WTC11 (cell line): ENCODE results near the gene NAV2. TPM values are rescaled to one million over a fixed set of nuclear protein-coding genes. Genes with fewer than 3 reads are reported as not detected.
A peak's percentile ranks its signal among the peaks of the same experiment; 100 is the strongest.

Experiments
- ATAC-seq: fragments of 200-7000 bp; cut with Tn5 transposase; 2 replicates; pipeline ENCODE4 v1.10.0; 2021; ENCODE audit warnings: mild to moderate bottlenecking, moderate library complexity
- CTCF ChIA-PET: fragments of 300-600 bp; sonication (Branson Sonifier 250); formaldehyde crosslinking; loops from one replicate; lab custom pipeline; 2021; ENCODE audit warnings: antibody characterized with exemption; lab: Charles Lee
- POLR2A ChIA-PET: fragments of 350-600 bp; sonication (Branson Sonifier 250); formaldehyde crosslinking; loops from one replicate; lab custom pipeline; 2021; ENCODE audit warnings: antibody characterized with exemption; lab: Charles Lee
- DNase-seq: peaks from one replicate; pipeline ENCODE4 v3.0.0; 2021; ENCODE audit warnings: low spot score
- H3K27ac Mint-ChIP-seq: 2 replicates; pipeline ENCODE4 v1.8.0; 2021; ENCODE audit warnings: mixed read lengths
- H3K27me3 Mint-ChIP-seq: 2 replicates; pipeline ENCODE4 v1.8.0; 2021; ENCODE audit warnings: low read depth, mild to moderate bottlenecking, moderate library complexity, mixed read lengths
- H3K36me3 Mint-ChIP-seq: 2 replicates; pipeline ENCODE4 v1.8.0; 2021; ENCODE audit warnings: mixed read lengths
- H3K4me1 Mint-ChIP-seq: 2 replicates; pipeline ENCODE4 v1.8.0; 2022; ENCODE audit warnings: mixed read lengths
- H3K4me3 Mint-ChIP-seq: 2 replicates; pipeline ENCODE4 v1.8.0; 2021; ENCODE audit warnings: mild to moderate bottlenecking, moderate library complexity, mixed read lengths
- H3K9me3 Mint-ChIP-seq: 2 replicates; pipeline ENCODE4 v1.8.0; 2021; ENCODE audit warnings: mixed read lengths
- ATF2 ChIP-seq: sonication (generic); formaldehyde crosslinking; IDR thresholded peaks from 2 replicates; pipeline ENCODE4 v1.8.1; 2022; ENCODE audit warnings: low read depth, missing genetic modification reagents, borderline replicate concordance
- MLX ChIP-seq: sonication (generic); formaldehyde crosslinking; IDR thresholded peaks from 2 replicates; pipeline ENCODE4 v1.8.1; 2023; ENCODE audit warnings: mild to moderate bottlenecking, missing genetic modification reagents, moderate library complexity
- MYBL2 ChIP-seq: sonication (generic); formaldehyde crosslinking; IDR thresholded peaks from 2 replicates; pipeline ENCODE4 v1.8.1; 2023; ENCODE audit warnings: mild to moderate bottlenecking, moderate library complexity, missing genetic modification reagents
- NFE2L1 ChIP-seq: sonication (generic); formaldehyde crosslinking; IDR thresholded peaks from 2 replicates; pipeline ENCODE4 v1.8.1; 2023; ENCODE audit warnings: missing genetic modification reagents
- NR2C2 ChIP-seq: sonication (generic); formaldehyde crosslinking; IDR thresholded peaks from 2 replicates; pipeline ENCODE4 v1.8.0; 2022; ENCODE audit warnings: mild to moderate bottlenecking, missing genetic modification reagents
- PRDM15 ChIP-seq: sonication (generic); formaldehyde crosslinking; IDR thresholded peaks from 2 replicates; pipeline ENCODE4 v1.8.0; 2022; ENCODE audit warnings: missing genetic modification reagents
- SMAD3 ChIP-seq: sonication (generic); formaldehyde crosslinking; IDR thresholded peaks from 2 replicates; pipeline ENCODE4 v1.8.0; 2022; ENCODE audit warnings: missing genetic modification reagents, mild to moderate bottlenecking, borderline replicate concordance
- TEAD1 ChIP-seq: sonication (generic); formaldehyde crosslinking; IDR thresholded peaks from 2 replicates; pipeline ENCODE4 v1.8.0; 2022; ENCODE audit warnings: mild to moderate bottlenecking, missing genetic modification reagents
- USF2 ChIP-seq: sonication (generic); formaldehyde crosslinking; IDR thresholded peaks from 2 replicates; pipeline ENCODE4 v1.8.1; 2023; ENCODE audit warnings: mild to moderate bottlenecking, missing genetic modification reagents, moderate library complexity
- ZNF281 ChIP-seq: sonication (generic); formaldehyde crosslinking; IDR thresholded peaks from 2 replicates; pipeline ENCODE4 v1.8.0; 2023; ENCODE audit warnings: mild to moderate bottlenecking, missing genetic modification reagents
- total RNA-seq: library from RNA; stranded (reverse); gene quantifications from 3 replicates; pipeline ENCODE4 v1.2.3, GENCODE V29; 2021

The NAV2 gene
- total RNA-seq, 1 experiment from 2014 or later: 42.8 TPM

- TF ChIP-seq PRDM15 (no peak), NFE2L1 (CRISPR knock-in tag) (0 out of 2 replicates have a peak, but pooled peaks have one; percentile 38)
Measured at GRCh38 chr11:20158597-20159257, 446.1 kb downstream of the NAV2 start (continued).

GRCh38 chr11:20159466-20160381 lies 447.1 kb downstream of the NAV2 start:
- ChIA-PET CTCF (interaction anchor here (1.5 to 5.4 kb wide), 3 partner anchors 28 to 195 kb away, joined by 3 to 48 read pairs (median 13); no protein-coding TSS in a partner anchor), POLR2A (no interaction called here)
- H3K36me3 Mint-ChIP-seq: no peaks in the 10 kb centered on the region
- H3K9me3 Mint-ChIP-seq: no peaks in the 10 kb centered on the region
- H3K4me3 Mint-ChIP-seq: peak overlapping the region; percentile 74
- no peak overlapping the region for H3K27ac Mint-ChIP-seq
- ATAC-seq: no peak
- H3K4me1 Mint-ChIP-seq: peaks cover 75% of the 10 kb centered on the region
- TF ChIP-seq TEAD1 (CRISPR knock-in tag): no peak
- no peak for TF ChIP-seq USF2 (CRISPR knock-in tag)
- TF ChIP-seq ATF2 (CRISPR knock-in tag): no peak
- no peak for TF ChIP-seq MYBL2 (CRISPR knock-in tag)
- no peak for TF ChIP-seq ZNF281 (CRISPR knock-in tag)
- no peak for TF ChIP-seq MLX (CRISPR knock-in tag)
- TF ChIP-seq NFE2L1 (CRISPR knock-in tag): no peak
- no peak for TF ChIP-seq SMAD3
- no peak for TF ChIP-seq NR2C2 (CRISPR knock-in tag)
- H3K27me3 Mint-ChIP-seq: peaks cover 100% of the 10 kb centered on the region
- peak; percentile 44 for DNase-seq
